ENCODE data around the gene CFAP54.

The CFAP54 gene

DNA sequence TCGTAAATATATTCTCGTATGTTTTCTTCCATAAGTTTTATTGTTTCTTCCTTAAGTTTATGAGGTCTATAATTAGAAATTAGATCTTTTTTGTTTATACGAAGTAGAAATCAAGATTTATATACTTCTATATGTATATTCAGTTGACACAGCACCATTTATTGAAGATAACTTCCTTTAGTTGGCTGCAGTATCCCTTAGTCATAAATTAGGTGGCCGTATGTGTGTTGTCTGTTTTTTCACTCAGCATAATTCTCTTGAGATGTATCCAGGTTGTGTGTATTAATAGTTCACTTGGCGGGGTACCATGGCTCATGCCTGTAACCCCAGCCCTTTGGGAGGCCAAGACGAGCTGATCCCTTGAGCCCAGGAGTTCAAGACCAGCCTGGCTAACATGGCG lies 40.5 kb downstream of the CFAP54 start:
- H3K27ac ChIP-seq (ENCODE audit: extremely low read depth, low read depth, low read length) = no peak overlapping the region
- TF ChIP-seq, protein P1, sequence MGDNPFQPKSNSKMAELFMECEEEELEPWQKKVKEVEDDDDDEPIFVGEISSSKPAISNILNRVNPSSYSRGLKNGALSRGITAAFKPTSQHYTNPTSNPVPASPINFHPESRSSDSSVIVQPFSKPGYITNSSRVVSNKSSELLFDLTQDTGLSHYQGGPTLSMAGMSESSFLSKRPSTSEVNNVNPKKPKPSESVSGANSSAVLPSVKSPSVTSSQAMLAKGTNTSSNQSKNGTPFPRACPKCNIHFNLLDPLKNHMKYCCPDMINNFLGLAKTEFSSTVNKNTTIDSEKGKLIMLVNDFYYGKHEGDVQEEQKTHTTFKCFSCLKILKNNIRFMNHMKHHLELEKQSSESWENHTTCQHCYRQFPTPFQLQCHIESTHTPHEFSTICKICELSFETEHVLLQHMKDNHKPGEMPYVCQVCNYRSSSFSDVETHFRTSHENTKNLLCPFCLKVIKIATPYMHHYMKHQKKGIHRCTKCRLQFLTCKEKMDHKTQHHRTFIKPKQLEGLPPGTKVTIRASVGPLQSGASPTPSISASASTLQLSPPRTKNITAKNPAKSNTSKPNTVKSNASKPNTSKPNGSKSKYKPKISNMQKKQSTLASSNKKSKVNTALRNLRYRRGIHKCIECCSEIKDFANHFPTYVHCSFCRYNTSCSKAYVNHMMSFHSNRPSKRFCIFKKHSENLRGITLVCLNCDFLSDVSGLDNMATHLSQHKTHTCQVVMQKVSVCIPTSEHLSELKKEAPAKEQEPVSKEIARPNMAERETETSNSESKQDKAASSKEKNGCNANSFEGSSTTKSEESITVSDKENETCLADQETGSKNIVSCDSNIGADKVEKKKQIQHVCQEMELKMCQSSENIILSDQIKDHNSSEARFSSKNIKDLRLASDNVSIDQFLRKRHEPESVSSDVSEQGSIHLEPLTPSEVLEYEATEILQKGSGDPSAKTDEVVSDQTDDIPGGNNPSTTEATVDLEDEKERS (tag by site-specific recombination; IDR thresholded peaks at IDR 0.05) = no peak
- TF ChIP-seq, protein P2, sequence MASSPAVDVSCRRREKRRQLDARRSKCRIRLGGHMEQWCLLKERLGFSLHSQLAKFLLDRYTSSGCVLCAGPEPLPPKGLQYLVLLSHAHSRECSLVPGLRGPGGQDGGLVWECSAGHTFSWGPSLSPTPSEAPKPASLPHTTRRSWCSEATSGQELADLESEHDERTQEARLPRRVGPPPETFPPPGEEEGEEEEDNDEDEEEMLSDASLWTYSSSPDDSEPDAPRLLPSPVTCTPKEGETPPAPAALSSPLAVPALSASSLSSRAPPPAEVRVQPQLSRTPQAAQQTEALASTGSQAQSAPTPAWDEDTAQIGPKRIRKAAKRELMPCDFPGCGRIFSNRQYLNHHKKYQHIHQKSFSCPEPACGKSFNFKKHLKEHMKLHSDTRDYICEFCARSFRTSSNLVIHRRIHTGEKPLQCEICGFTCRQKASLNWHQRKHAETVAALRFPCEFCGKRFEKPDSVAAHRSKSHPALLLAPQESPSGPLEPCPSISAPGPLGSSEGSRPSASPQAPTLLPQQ (tag by site-specific recombination; IDR thresholded peaks at IDR 0.05) = no peak
- no peak for TF ChIP-seq ZNF140 (tag by site-specific recombination; IDR thresholded peaks at IDR 0.05)
- no peak for TF ChIP-seq IKZF3 (tag by site-specific recombination; IDR thresholded peaks at IDR 0.05)
- no peak for TF ChIP-seq SP3 (tag by site-specific recombination; IDR thresholded peaks at IDR 0.05)
- TF ChIP-seq ZNF776 (tag by site-specific recombination; IDR thresholded peaks at IDR 0.05; ENCODE audit: borderline replicate concordance) = no peak
- TF ChIP-seq TCF7L2 (IDR thresholded peaks at IDR 0.05; ENCODE audit: borderline replicate concordance, low read depth, low read length) = no peak
- TF ChIP-seq ZNF664 (tag by site-specific recombination; IDR thresholded peaks at IDR 0.05) = no peak
- no peak for TF ChIP-seq ZNF560 (tag by site-specific recombination; IDR thresholded peaks at IDR 0.05; ENCODE audit: borderline replicate concordance)
- no peak for TF ChIP-seq ZNF623 (tag by site-specific recombination; IDR thresholded peaks at IDR 0.05)
- TF ChIP-seq ZNF600 (tag by site-specific recombination; IDR thresholded peaks at IDR 0.05) = no peak
- TF ChIP-seq ZNF37A (tag by site-specific recombination; IDR thresholded peaks at IDR 0.05) = no peak
- TF ChIP-seq MYNN (tag by site-specific recombination; IDR thresholded peaks at IDR 0.05; ENCODE audit: borderline replicate concordance) = no peak
- no peak for TF ChIP-seq ZNF112 (tag by site-specific recombination; IDR thresholded peaks at IDR 0.05)
- TF ChIP-seq ZNF76 (tag by site-specific recombination; IDR thresholded peaks at IDR 0.05; ENCODE audit: borderline replicate concordance, low read depth) = no peak
- H3K9me3 ChIP-seq (ENCODE audit: control insufficient read depth, insufficient read depth, low read depth, low read length) = no peaks in the 10 kb centered on the region
- no peaks in the 10 kb centered on the region for H3K4me1 ChIP-seq (ENCODE audit: control insufficient read depth, insufficient read depth, low read length)
- H3K36me3 ChIP-seq (ENCODE audit: control insufficient read depth in 2 of 2, insufficient read depth in 1 of 2, low read length in 2 of 2) = no peaks in the 10 kb centered on the region
- CTCF ChIA-PET = no interaction called here
- POLR2A ChIA-PET = no interaction called here
- no peak overlapping the region for H3K4me3 ChIP-seq (ENCODE audit: low read depth, low read length)

DNA sequence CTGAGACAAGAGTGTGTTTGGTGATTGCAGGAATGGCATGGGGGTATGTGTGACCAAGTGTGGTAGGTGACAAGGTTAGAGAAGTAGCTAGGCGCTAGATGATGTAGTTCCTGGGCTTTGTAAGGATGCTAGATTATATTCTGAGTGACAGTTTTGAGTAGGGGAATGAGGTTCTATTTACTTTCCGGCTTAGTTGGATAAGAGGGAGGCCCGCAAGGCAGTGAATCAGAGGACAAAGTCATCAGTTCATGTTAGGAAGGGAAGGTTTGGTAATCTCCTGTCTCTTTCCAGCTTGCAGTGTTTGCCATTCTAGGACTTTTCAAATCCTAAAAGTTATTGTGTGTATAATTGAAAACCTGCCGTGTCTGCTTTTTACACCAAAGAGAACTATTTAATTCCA lies 45.0 kb downstream of the CFAP54 start:
- Histone ChIP-seq H3K27ac (ENCODE audit: extremely low read depth, low read depth, low read length) (no peak overlapping the region), H3K4me1 (ENCODE audit: control insufficient read depth, insufficient read depth, low read length) (no peaks in the 10 kb centered on the region), H3K9me3 (ENCODE audit: control insufficient read depth, insufficient read depth, low read depth, low read length) (no peaks in the 10 kb centered on the region), H3K36me3 (ENCODE audit: control insufficient read depth in 2 of 2, insufficient read depth in 1 of 2, low read length in 2 of 2) (no peaks in the 10 kb centered on the region), H3K4me3 (ENCODE audit: low read depth, low read length) (no peak overlapping the region)
- CTCF ChIA-PET = no interaction called here
- POLR2A ChIA-PET = no interaction called here
- TF ChIP-seq ZNF777 (tag by site-specific recombination; IDR thresholded peaks at IDR 0.05; ENCODE audit: borderline replicate concordance) (no peak), ZNF211 (tag by site-specific recombination; IDR thresholded peaks at IDR 0.05; ENCODE audit: low read depth) (no peak), ZNF544 (tag by site-specific recombination; IDR thresholded peaks at IDR 0.05) (no peak), KLF8 (tag by site-specific recombination; IDR thresholded peaks at IDR 0.05) (no peak), SP3 (tag by site-specific recombination; IDR thresholded peaks at IDR 0.05) (no peak), ZNF146 (tag by site-specific recombination; IDR thresholded peaks at IDR 0.05) (no peak), ZNF214 (tag by site-specific recombination; IDR thresholded peaks at IDR 0.05; ENCODE audit: borderline replicate concordance) (no peak), ZNF350 (tag by site-specific recombination; IDR thresholded peaks at IDR 0.05) (no peak), ZBTB7A (tag by site-specific recombination; IDR thresholded peaks at IDR 0.05; ENCODE audit: low read depth) (no peak), RBAK (tag by site-specific recombination; IDR thresholded peaks at IDR 0.05) (no peak), ZNF600 (tag by site-specific recombination; IDR thresholded peaks at IDR 0.05) (no peak), MYNN (tag by site-specific recombination; IDR thresholded peaks at IDR 0.05; ENCODE audit: borderline replicate concordance) (no peak), ZNF10 (tag by site-specific recombination; IDR thresholded peaks at IDR 0.05) (no peak), ZFP37 (tag by site-specific recombination; IDR thresholded peaks at IDR 0.05) (no peak), ZNF155 (tag by site-specific recombination; IDR thresholded peaks at IDR 0.05) (no peak), SCRT1 (tag by site-specific recombination; IDR thresholded peaks at IDR 0.05; ENCODE audit: borderline replicate concordance) (no peak), ZFP3 (tag by site-specific recombination; IDR thresholded peaks at IDR 0.05; ENCODE audit: low read depth) (no peak), ZNF677 (tag by site-specific recombination; IDR thresholded peaks at IDR 0.05) (no peak)
- TF ChIP-seq, protein P3, sequence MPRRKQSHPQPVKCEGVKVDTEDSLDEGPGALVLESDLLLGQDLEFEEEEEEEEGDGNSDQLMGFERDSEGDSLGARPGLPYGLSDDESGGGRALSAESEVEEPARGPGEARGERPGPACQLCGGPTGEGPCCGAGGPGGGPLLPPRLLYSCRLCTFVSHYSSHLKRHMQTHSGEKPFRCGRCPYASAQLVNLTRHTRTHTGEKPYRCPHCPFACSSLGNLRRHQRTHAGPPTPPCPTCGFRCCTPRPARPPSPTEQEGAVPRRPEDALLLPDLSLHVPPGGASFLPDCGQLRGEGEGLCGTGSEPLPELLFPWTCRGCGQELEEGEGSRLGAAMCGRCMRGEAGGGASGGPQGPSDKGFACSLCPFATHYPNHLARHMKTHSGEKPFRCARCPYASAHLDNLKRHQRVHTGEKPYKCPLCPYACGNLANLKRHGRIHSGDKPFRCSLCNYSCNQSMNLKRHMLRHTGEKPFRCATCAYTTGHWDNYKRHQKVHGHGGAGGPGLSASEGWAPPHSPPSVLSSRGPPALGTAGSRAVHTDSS (tag by site-specific recombination; IDR thresholded peaks at IDR 0.05) = no peak
